ENCODE results near the gene SUCLG2. TPM values are rescaled to one million over a fixed set of nuclear protein-coding genes. Genes with fewer than 3 reads are reported as not detected.

SUCLG2 gene
- total and polyA plus RNA-seq, 2 of the 4 experiments (the other 2 are of a cell fraction), result 26.8 to 34.6 TPM

DNA sequence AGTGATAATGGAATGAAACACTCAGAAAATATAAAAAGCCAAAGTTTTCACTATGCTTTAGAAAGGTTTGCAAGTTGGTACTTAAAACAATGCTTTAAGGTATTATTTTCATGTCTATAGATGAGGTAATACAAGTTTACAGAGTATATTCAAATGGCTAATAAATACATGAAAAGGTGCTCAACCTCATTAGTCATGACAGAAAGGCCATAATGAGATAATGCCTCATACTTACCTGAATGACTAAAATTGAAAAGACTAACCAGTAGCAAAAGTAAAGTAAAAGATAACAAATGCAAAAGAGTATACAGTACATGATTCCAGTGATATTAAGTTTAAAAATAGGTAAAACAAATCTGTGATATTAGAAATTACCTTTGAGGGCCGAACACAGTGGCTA is 163.8 kb downstream of the SUCLG2 start:
- ChIA-PET POLR2A (ENCODE audit: unreplicated experiment) (no interaction called here), CTCF (no interaction called here)
- no TSS peak for BruUV-seq (replicated peaks)
- ATAC-seq (ENCODE audit: low read depth) (no peak), DNase-seq (no peak)
- Histone ChIP-seq H2BK5ac (ENCODE audit: low read depth, low read length, poor library complexity, severe bottlenecking) (no peak overlapping the region), H3K18ac (ENCODE audit: low read depth, low read length) (no peak overlapping the region), H3K4me2 (ENCODE audit: low read depth, low read length) (no peak overlapping the region), H3K9me1 (ENCODE audit: insufficient read depth, low read length) (no peaks in the 10 kb centered on the region), H4K8ac (ENCODE audit: low read depth in 2 of 2, low read length in 2 of 2) (no peak overlapping the region), H2AK5ac (ENCODE audit: low read depth, low read length) (no peak overlapping the region), H3K56ac (ENCODE audit: extremely low read depth, insufficient read depth, low read length) (no peak overlapping the region), H3K4me1 (ENCODE audit: control insufficient read depth, insufficient read depth, low read length) (no peaks in the 10 kb centered on the region), H3K4me3 (ENCODE audit: insufficient read depth, low read depth, low read length) (no peak overlapping the region), H3K79me1 (ENCODE audit: low read depth in 1 of 2, low read length in 2 of 2) (no peaks in the 10 kb centered on the region), H3K9ac (ENCODE audit: low read depth, low read length) (no peak overlapping the region), H3K27ac (ENCODE audit: insufficient read depth, low read length) (no peak overlapping the region), H2BK20ac (ENCODE audit: low read depth, low read length) (no peak overlapping the region), H3K9me3 (ENCODE audit: control insufficient read depth, insufficient read depth, low read length) (no peaks in the 10 kb centered on the region), H3K4ac (ENCODE audit: low read depth, low read length) (no peak overlapping the region), H4K5ac (ENCODE audit: low read depth, low read length) (no peak overlapping the region), H2BK15ac (ENCODE audit: low read depth, low read length) (no peak overlapping the region), H3K27me3 (ENCODE audit: control insufficient read depth, insufficient read depth, low read length) (no peaks in the 10 kb centered on the region), H4K91ac (ENCODE audit: insufficient read depth, low read depth, low read length) (no peak overlapping the region), H3K14ac (replicated peaks; ENCODE audit: low read depth, low read length) (no peak overlapping the region), H4K20me1 (ENCODE audit: insufficient read depth, low read length) (no peaks in the 10 kb centered on the region), H3K23ac (ENCODE audit: low read depth, low read length) (no peak overlapping the region), H2AK9ac (replicated peaks; ENCODE audit: low read depth, low read length, poor library complexity) (no peak overlapping the region), H2AFZ (replicated peaks; ENCODE audit: low read length, poor library complexity) (no peak overlapping the region), H2BK120ac (ENCODE audit: low read depth, low read length) (no peak overlapping the region), H3K36me3 (ENCODE audit: control insufficient read depth, insufficient read depth, low read length) (peaks cover under 1% of the 10 kb centered on the region; the same call in 1 of the 2 replicates)
- TF ChIP-seq MAZ (IDR thresholded peaks at IDR 0.05; ENCODE audit: borderline replicate concordance, low read depth, low read length), result no peak
- TF ChIP-seq, protein P1, sequence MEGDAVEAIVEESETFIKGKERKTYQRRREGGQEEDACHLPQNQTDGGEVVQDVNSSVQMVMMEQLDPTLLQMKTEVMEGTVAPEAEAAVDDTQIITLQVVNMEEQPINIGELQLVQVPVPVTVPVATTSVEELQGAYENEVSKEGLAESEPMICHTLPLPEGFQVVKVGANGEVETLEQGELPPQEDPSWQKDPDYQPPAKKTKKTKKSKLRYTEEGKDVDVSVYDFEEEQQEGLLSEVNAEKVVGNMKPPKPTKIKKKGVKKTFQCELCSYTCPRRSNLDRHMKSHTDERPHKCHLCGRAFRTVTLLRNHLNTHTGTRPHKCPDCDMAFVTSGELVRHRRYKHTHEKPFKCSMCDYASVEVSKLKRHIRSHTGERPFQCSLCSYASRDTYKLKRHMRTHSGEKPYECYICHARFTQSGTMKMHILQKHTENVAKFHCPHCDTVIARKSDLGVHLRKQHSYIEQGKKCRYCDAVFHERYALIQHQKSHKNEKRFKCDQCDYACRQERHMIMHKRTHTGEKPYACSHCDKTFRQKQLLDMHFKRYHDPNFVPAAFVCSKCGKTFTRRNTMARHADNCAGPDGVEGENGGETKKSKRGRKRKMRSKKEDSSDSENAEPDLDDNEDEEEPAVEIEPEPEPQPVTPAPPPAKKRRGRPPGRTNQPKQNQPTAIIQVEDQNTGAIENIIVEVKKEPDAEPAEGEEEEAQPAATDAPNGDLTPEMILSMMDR (conservative IDR thresholded peaks at IDR 0.05; ENCODE audit: low read depth, low read length), result no peak
- no peak for TF ChIP-seq RCOR1 (IDR thresholded peaks at IDR 0.05; ENCODE audit: insufficient replicate concordance, low read length)
- TF ChIP-seq ELK1 (IDR thresholded peaks at IDR 0.05; ENCODE audit: borderline replicate concordance, low read depth, low read length), result no peak
- no peak for TF ChIP-seq FOS (IDR thresholded peaks at IDR 0.05; ENCODE audit: low read depth, low read length)
- TF ChIP-seq POLR2A (IDR thresholded peaks at IDR 0.05; ENCODE audit: low read depth, low read length), result no peak
- TF ChIP-seq, protein P2, sequence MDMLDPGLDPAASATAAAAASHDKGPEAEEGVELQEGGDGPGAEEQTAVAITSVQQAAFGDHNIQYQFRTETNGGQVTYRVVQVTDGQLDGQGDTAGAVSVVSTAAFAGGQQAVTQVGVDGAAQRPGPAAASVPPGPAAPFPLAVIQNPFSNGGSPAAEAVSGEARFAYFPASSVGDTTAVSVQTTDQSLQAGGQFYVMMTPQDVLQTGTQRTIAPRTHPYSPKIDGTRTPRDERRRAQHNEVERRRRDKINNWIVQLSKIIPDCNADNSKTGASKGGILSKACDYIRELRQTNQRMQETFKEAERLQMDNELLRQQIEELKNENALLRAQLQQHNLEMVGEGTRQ (IDR thresholded peaks at IDR 0.05; ENCODE audit: low read depth, low read length), result no peak
- TF ChIP-seq CHD1 (IDR thresholded peaks at IDR 0.05; ENCODE audit: low read depth, low read length), result no peak
- TF ChIP-seq SMC3 (IDR thresholded peaks at IDR 0.05; ENCODE audit: low read depth, low read length), result no peak
- no peak for TF ChIP-seq NFE2L2 (IDR thresholded peaks at IDR 0.05; ENCODE audit: low read depth, low read length)
- TF ChIP-seq CEBPB (IDR thresholded peaks at IDR 0.05; ENCODE audit: low read depth, low read length), result no peak
- intact Hi-C loops (cut with micrococcal nuclease), result no loop called here
- in situ Hi-C loops (cut with MboI; ENCODE audit: low sequenced_read_pairs), result no loop called here
- WGBS, 2 experiments (ENCODE audit: extremely low coverage in 2 of 2, insufficient read length in 1 of 2), result no CpG with 5 or more reads among the region's 1 CpG
- dilution Hi-C loops (cut with HindIII; ENCODE audit: low sequenced_read_pairs, unreplicated experiment), result no loop called here

Measured in IMR-90 (cell line).